Panc1 (cell line): ENCODE data around the gene SLC37A4. TPM values are rescaled to one million over a fixed set of nuclear protein-coding genes. Genes with fewer than 3 reads are reported as not detected.

Experiments used
- ATAC-seq: fragments of 200-7000 bp; cut with Tn5 transposase; 2 replicates; pipeline ENCODE4 v1.9.1; 2020; ENCODE audit warnings: mild to moderate bottlenecking, moderate library complexity
- BruUV-seq: library from RNA; stranded (reverse); fragments of 400-500 nt; replicated peaks from 2 replicates; lab custom pipeline; 2021; lab: Mats Ljungman, UMichigan
- CTCF ChIA-PET: fragments of 300-600 bp; sonication (Branson Sonifier 250); formaldehyde crosslinking; loops from one replicate; lab custom pipeline; 2022; ENCODE audit warnings: antibody characterized with exemption; lab: Charles Lee
- POLR2A ChIA-PET: fragments of 300-600 bp; sonication (Branson Sonifier 250); formaldehyde crosslinking; loops from one replicate; lab custom pipeline; 2022; ENCODE audit warnings: antibody characterized with exemption; lab: Charles Lee
- DNase-seq: peaks from one replicate; pipeline ENCODE4 v3.0.0-alpha.2; 2010; ENCODE audit warnings: low read depth, low spot score
- H3K27ac ChIP-seq: 2 replicates; pipeline ENCODE4 v1.5.1; 2011; ENCODE audit warnings: mild to moderate bottlenecking, low read length, inconsistent platforms
- H3K27me3 ChIP-seq: fragments of 200-500 bp; sonication (Bioruptor generic); 2 replicates; pipeline ENCODE4 v1.6.0; 2014; ENCODE audit warnings: low read length, inconsistent platforms; ENCODE audit not compliant: control insufficient read depth, insufficient read depth
- H3K36me3 ChIP-seq: fragments of 200-500 bp; sonication (Bioruptor generic); 2 replicates; pipeline ENCODE4 v1.5.1; 2014; ENCODE audit warnings: inconsistent platforms, mild to moderate bottlenecking, low read length, moderate library complexity; ENCODE audit not compliant: control insufficient read depth, insufficient read depth
- H3K4me1 ChIP-seq: 2 replicates; pipeline ENCODE4 v1.5.1; 2011; ENCODE audit warnings: inconsistent platforms, mild to moderate bottlenecking, low read length, moderate library complexity; ENCODE audit not compliant: control insufficient read depth, insufficient read depth
- H3K4me3 ChIP-seq, 2 experiments: 2 replicates each; pipeline ENCODE4 v1.5.1; 2011 to 2012; ENCODE audit warnings: low read depth in 2 of 2, low read length in 2 of 2, mild to moderate bottlenecking in 2 of 2, inconsistent platforms in 1 of 2, moderate library complexity in 1 of 2
- H3K9me3 ChIP-seq: fragments of 200-500 bp; sonication (Bioruptor generic); 2 replicates; pipeline ENCODE4 v1.5.1; 2014; ENCODE audit warnings: low read depth, mild to moderate bottlenecking, inconsistent platforms, low read length, moderate library complexity; ENCODE audit not compliant: control insufficient read depth, insufficient read depth
- CTCF ChIP-seq: fragments of 450-650 bp; IDR thresholded peaks from 2 replicates; pipeline ENCODE4 v1.5.1; 2017; ENCODE audit warnings: mild to moderate bottlenecking
- POLR2AphosphoS5 ChIP-seq: IDR thresholded peaks from 2 replicates; pipeline ENCODE4 v1.6.1; 2012; ENCODE audit warnings: mild to moderate bottlenecking, low read depth, low read length, moderate library complexity
- SIN3A ChIP-seq: IDR thresholded peaks from 2 replicates; pipeline ENCODE4 v1.6.1; 2012; ENCODE audit warnings: low read depth, mild to moderate bottlenecking, low read length, moderate library complexity, borderline replicate concordance; ENCODE audit not compliant: insufficient read depth
- TCF7L2 ChIP-seq: IDR thresholded peaks from 2 replicates; pipeline ENCODE4 v1.6.1; 2011; ENCODE audit warnings: mild to moderate bottlenecking, low read depth, low read length, inconsistent platforms
- in situ Hi-C: cut with HindIII; loops from 2 replicates; pipeline ENCODE4 v1.10.0; 2016; ENCODE audit warnings: low sequenced_read_pairs, low pct_unique_long_range_greater_than_20kb
- intact Hi-C: fragments of 100-400 bp; cut with micrococcal nuclease; formaldehyde crosslinking; loops from one replicate; pipeline ENCODE4 v1.10.0; 2022; ENCODE audit not compliant: unreplicated experiment
- total RNA-seq: library from RNA; stranded (reverse); gene quantifications from one replicate; pipeline ENCODE4 v1.2.1, GENCODE V29; 2021; ENCODE audit not compliant: unreplicated experiment
- TF ChIP-seq, protein P1 (sequence below), 2 experiments: IDR thresholded peaks; 2 replicates each; pipeline ENCODE4 v1.6.1; 2011 to 2012; ENCODE audit warnings: low read depth in 2 of 2, control low read depth in 1 of 2, low read length in 1 of 2, mild to moderate bottlenecking in 1 of 2, moderate library complexity in 1 of 2; ENCODE audit not compliant: insufficient read depth in 1 of 2

Gene SLC37A4
- total RNA-seq, 1 experiment from 2014 or later = 33.2 TPM

DNA sequence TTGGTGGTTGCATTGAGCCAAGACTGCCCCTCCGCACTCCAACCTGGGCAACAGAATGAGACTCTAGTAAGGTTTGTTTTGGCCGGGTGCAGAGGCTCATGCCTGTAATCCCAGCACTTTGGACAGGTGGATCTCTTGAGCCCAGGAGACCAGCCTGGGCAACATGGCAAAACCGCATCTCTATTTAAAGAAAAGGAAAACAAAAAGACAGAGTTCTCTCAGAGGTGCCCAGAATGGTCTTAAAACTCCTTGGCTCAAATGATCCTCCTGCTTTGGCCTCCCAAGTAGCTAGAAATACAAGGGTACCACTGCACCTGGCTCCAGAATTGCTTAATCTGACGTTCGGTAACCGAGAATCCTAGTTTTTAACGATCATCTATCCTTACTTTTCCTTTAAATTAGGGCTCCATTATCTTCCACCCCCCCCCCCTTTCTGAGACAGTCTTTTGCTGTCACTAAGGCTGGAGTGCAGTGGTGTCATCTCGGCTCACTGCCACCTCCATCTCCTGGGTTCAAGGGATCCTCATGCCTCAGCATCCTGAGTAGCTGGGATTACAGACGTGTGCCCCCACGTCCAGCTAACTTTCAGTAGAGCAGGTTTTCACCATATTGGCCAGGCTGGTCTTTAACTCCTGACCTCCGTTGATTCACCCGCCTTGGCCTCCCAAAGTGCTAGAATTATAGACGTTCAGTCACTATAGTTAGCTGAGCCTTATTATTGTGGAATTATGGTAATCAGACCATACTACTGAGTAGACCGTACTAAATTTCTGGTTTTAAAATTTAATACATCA, 14.3 kb downstream of the SLC37A4 start:
- TF ChIP-seq CTCF (no peak), SIN3A (no peak), TCF7L2 (no peak), POLR2AphosphoS5 (peak; percentile 73)
- TF ChIP-seq, protein P1, sequence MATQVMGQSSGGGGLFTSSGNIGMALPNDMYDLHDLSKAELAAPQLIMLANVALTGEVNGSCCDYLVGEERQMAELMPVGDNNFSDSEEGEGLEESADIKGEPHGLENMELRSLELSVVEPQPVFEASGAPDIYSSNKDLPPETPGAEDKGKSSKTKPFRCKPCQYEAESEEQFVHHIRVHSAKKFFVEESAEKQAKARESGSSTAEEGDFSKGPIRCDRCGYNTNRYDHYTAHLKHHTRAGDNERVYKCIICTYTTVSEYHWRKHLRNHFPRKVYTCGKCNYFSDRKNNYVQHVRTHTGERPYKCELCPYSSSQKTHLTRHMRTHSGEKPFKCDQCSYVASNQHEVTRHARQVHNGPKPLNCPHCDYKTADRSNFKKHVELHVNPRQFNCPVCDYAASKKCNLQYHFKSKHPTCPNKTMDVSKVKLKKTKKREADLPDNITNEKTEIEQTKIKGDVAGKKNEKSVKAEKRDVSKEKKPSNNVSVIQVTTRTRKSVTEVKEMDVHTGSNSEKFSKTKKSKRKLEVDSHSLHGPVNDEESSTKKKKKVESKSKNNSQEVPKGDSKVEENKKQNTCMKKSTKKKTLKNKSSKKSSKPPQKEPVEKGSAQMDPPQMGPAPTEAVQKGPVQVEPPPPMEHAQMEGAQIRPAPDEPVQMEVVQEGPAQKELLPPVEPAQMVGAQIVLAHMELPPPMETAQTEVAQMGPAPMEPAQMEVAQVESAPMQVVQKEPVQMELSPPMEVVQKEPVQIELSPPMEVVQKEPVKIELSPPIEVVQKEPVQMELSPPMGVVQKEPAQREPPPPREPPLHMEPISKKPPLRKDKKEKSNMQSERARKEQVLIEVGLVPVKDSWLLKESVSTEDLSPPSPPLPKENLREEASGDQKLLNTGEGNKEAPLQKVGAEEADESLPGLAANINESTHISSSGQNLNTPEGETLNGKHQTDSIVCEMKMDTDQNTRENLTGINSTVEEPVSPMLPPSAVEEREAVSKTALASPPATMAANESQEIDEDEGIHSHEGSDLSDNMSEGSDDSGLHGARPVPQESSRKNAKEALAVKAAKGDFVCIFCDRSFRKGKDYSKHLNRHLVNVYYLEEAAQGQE (IDR thresholded peaks at IDR 0.05; ENCODE audit: insufficient read depth in 1 of 2, low read depth in 2 of 2, low read length in 1 of 2) = no peak
- intact Hi-C loops = no loop called here
- Histone ChIP-seq H3K27ac (peak overlapping the region; percentile 99), H3K27me3 (no peaks in the 10 kb centered on the region), H3K9me3 (no peaks in the 10 kb centered on the region), H3K4me1 (peaks cover 29% of the 10 kb centered on the region), H3K36me3 (peaks cover 26% of the 10 kb centered on the region), H3K4me3 (peak overlapping the region; percentile 67 to 85)
- no peak for ATAC-seq
- POLR2A ChIA-PET = interaction anchor here (0.6 kb wide), 1 partner anchor 648 kb away, joined by 3 read pairs; no protein-coding TSS in a partner anchor
- CTCF ChIA-PET = interaction anchor here (0.7 kb wide), 1 partner anchor 141 kb away, joined by 6 read pairs; no protein-coding TSS in a partner anchor
- no TSS peak for BruUV-seq
- in situ Hi-C loops = loop anchor here (5.0 kb wide), 1 partner anchor 224 kb away; the partner anchor contains the start of gene DDX6
- no peak for DNase-seq

DNA sequence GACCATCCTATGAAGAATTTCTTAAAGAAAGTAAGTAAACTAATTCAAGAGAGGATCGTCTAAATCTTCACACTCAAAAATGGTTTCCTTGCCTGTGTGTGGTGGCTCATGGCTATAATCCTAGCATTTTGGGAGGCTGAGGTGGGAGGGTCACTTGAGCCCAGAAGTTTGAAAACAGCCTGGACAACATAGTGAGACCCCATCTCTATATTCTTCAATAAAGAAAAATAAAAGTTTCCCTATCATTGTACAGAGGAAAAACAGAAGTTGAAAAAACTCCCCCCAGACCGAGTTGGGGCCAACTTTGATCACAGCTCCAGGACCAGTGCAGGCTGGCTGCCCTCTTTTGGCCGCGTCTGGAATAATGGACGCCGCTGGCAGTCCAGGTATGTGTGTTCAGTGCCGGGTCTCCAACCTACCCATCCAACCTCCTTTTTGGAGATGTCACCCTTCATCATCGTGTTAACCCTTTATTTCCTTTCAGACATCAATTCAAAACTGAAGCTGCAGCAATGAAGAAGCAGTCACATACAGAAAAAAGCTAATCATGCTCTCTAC, 15.5 kb downstream of the SLC37A4 start:
- DNase-seq = no peak
- Histone ChIP-seq H3K4me3 (no peak overlapping the region), H3K9me3 (no peaks in the 10 kb centered on the region), H3K4me1 (peaks cover 19% of the 10 kb centered on the region), H3K27ac (no peak overlapping the region), H3K27me3 (no peaks in the 10 kb centered on the region), H3K36me3 (peaks cover 26% of the 10 kb centered on the region)
- intact Hi-C loops (no loop called here), in situ Hi-C loops (loop anchor here (5.0 kb wide), 1 partner anchor 223 kb away; the partner anchor contains the start of gene DDX6)
- no peak for ATAC-seq
- BruUV-seq = no TSS peak
- ChIA-PET CTCF (no interaction called here), POLR2A (interaction anchor here (0.6 kb wide), 2 partner anchors 193 to 647 kb away, joined by 3 read pairs; no protein-coding TSS in a partner anchor)
- TF ChIP-seq CTCF (peak; percentile 80), TCF7L2 (no peak), POLR2AphosphoS5 (peak; percentile 17), SIN3A (peak; percentile 65; the same call in 1 of the 2 replicates)
- TF ChIP-seq, protein P1 (IDR thresholded peaks at IDR 0.05; ENCODE audit: insufficient read depth in 1 of 2, low read depth in 2 of 2, low read length in 1 of 2) = no peak
